ENCODE results near the gene LENEP. TPM values are rescaled to one million over a fixed set of nuclear protein-coding genes. Genes with fewer than 3 reads are reported as not detected.

Gene LENEP
- total RNA-seq, 2 donors from 2014 or later: not detected

DNA sequence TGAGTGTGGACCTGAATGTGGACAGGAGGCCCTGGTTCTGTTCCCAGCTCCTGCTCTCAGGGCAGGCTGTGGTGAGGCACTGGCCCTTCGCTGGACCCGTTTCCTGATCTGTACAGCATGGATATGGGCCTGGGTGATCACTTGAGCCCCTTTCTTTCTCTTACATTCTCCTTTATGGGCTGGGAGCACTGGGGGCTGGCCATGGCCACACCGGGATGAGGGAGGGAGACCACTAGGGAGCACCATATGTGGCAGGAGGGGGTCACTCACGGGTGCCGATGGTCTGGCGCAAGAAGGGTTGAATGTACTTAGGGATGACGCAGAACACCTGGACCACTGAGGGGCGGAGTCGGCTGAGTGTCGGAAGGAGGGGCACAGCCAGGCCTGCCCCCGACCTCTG, 37.5 kb downstream of the LENEP start:
- no peak for DNase-seq (ENCODE audit: low spot score)
- Histone ChIP-seq H3K9me3 (no peaks in the 10 kb centered on the region), H3K4me1 (replicated peaks) (no peaks in the 10 kb centered on the region), H3K27me3 (replicated peaks; ENCODE audit: insufficient read depth) (no peaks in the 10 kb centered on the region), H3K27ac (no peak overlapping the region), H3K4me3 (no peak overlapping the region), H3K36me3 (no peaks in the 10 kb centered on the region)
- WGBS: 80% methylated on average over 11 of the region's 11 CpGs
- no peak for TF ChIP-seq POLR2AphosphoS5 (IDR thresholded peaks at IDR 0.05)
- TF ChIP-seq POLR2A (IDR thresholded peaks at IDR 0.05): no peak
- TF ChIP-seq, protein P1, sequence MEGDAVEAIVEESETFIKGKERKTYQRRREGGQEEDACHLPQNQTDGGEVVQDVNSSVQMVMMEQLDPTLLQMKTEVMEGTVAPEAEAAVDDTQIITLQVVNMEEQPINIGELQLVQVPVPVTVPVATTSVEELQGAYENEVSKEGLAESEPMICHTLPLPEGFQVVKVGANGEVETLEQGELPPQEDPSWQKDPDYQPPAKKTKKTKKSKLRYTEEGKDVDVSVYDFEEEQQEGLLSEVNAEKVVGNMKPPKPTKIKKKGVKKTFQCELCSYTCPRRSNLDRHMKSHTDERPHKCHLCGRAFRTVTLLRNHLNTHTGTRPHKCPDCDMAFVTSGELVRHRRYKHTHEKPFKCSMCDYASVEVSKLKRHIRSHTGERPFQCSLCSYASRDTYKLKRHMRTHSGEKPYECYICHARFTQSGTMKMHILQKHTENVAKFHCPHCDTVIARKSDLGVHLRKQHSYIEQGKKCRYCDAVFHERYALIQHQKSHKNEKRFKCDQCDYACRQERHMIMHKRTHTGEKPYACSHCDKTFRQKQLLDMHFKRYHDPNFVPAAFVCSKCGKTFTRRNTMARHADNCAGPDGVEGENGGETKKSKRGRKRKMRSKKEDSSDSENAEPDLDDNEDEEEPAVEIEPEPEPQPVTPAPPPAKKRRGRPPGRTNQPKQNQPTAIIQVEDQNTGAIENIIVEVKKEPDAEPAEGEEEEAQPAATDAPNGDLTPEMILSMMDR (IDR thresholded peaks at IDR 0.05): no peak
- intact Hi-C loops (cut with DNase I): no loop called here

DNA sequence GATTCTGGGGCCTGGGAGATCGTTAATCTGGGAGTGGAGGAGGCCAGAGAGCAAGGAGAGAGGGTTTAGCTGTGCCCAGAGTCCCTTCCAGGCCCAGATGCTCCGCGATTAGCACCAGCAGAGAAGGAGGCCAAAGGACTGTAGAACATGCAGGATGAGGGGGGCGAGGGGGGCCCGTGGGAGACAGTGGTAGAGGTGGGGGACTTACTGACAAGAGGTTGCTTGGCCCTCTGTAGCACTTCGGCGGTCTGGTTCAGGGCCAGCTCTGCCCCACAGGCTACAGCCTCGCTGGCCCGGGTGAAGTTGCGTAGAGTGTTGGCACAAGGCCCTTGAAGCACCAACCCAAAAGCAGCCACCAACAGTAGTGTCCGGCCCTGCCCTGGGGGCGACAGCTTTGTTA, 39.5 kb downstream of the LENEP start:
- intact Hi-C loops (cut with DNase I): no loop called here
- 95% methylated on average over 12 of the region's 12 CpGs for WGBS

DNA sequence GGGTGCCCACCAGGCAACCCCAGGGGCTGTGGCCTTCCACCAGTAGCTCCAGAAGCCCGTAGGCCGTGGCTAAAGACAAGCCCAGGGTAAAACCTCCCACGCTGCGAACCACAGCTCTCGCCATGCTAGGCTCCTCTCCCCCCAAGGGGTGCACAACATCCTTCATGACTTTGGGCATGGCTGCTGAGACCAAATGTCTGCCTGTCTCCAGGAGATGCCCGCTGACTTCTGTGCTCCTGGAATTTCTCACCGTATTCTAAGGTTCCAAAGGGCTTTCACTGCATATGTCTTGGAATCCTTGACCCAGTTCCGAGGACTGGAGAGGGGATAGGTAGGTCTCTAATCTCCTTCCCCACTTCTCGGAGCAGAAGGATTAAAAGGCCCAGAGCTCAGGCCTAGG, 40.1 kb downstream of the LENEP start, which contains the start of the genes DCST1 and DCST2:
Gene DCST1 (plus strand): TSS at position 301 of the 400 bp plus-strand sequence. CDS start 213 bp downstream, outside the sequence.
Gene DCST2 (minus strand): TSS at position 258 of the 400 bp plus-strand sequence. CDS start 80 bp downstream, at position 178.
- intact Hi-C loops (cut with DNase I): no loop called here
- H3K4me1 ChIP-seq (replicated peaks): no peaks in the 10 kb centered on the region
- WGBS: 98% methylated on average over 9 of the region's 9 CpGs
- no peaks in the 10 kb centered on the region for H3K36me3 ChIP-seq
- no peaks in the 10 kb centered on the region for H3K9me3 ChIP-seq
- H3K4me3 ChIP-seq: no peak within 1 kb of the TSS
- H3K27me3 ChIP-seq (replicated peaks; ENCODE audit: insufficient read depth): no peaks in the 10 kb centered on the region
- TF ChIP-seq, protein P1 (IDR thresholded peaks at IDR 0.05): no peak
- TF ChIP-seq POLR2AphosphoS5 (IDR thresholded peaks at IDR 0.05) (no peak), POLR2A (IDR thresholded peaks at IDR 0.05) (no peak)
- H3K27ac ChIP-seq: no peak within 1 kb of the TSS
- no peak for DNase-seq (ENCODE audit: low spot score)

More for the DNA sequence above, 39.5 kb downstream of the LENEP start:
- H3K27ac ChIP-seq: no peak overlapping the region
- TF ChIP-seq, protein P1 (IDR thresholded peaks at IDR 0.05): no peak
- no peak for TF ChIP-seq POLR2A (IDR thresholded peaks at IDR 0.05)
- H3K4me1 ChIP-seq (replicated peaks): no peaks in the 10 kb centered on the region
- no peaks in the 10 kb centered on the region for H3K9me3 ChIP-seq
- no peak overlapping the region for H3K4me3 ChIP-seq
- DNase-seq (ENCODE audit: low spot score): no peak
- H3K27me3 ChIP-seq (replicated peaks; ENCODE audit: insufficient read depth): no peaks in the 10 kb centered on the region
- H3K36me3 ChIP-seq: no peaks in the 10 kb centered on the region

DNA sequence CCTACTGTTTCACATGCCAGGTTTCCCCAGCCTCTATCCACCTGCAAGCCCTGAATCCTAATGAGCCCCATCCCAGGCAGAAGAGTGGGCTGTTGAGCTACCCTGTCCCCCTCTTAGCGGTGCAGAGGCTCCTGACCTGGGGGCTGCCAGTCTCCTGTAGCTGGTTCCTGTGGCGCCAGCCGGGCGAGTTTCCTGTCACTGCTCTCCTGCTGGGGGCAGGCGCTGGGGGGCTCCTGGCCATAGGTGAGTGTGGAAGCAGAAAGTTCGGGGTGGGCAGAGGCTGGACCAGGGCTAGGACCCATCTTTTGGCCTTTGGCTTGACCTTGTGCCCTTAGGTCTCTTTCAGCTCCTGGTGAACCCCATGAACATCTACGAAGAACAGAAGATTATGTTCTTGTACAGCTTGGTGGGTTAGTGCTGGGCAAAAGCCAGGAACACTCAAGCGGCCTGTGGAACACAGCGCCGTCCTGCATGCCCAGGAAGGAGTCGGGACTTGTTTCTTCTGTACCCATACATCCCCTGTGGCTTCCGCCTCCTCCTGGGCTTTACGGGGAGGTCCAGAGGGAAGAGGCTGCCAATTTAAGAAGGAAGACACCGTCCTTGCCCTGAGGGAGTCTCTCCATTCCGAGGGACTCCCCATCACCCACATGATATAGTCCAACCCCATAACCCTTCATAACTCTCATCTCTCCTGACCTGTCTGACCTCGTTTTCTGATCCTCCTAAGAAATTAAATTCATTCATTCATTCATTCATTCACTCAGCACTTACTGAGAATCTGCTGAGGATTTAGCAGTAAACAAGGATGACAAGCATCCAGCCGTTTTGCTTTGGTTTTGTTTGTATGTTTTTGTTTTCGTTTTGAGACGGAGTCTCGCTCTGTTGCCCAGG, 41.2 kb downstream of the LENEP start:
- 60% methylated on average over 20 of the region's 20 CpGs for whole genome bisulfite sequencing
- DNase-seq (ENCODE audit: low spot score): no peak
- TF ChIP-seq, protein P1 (IDR thresholded peaks at IDR 0.05): peak in 2 of 4 experiments; percentile 3 to 28
- TF ChIP-seq POLR2AphosphoS5 (IDR thresholded peaks at IDR 0.05) (no peak), POLR2A (IDR thresholded peaks at IDR 0.05) (no peak)
- Histone ChIP-seq H3K9me3 (no peaks in the 10 kb centered on the region), H3K4me1 (replicated peaks) (peaks cover 5% of the 10 kb centered on the region), H3K4me3 (no peak overlapping the region), H3K27ac (no peak overlapping the region), H3K36me3 (no peaks in the 10 kb centered on the region), H3K27me3 (replicated peaks; ENCODE audit: insufficient read depth) (no peaks in the 10 kb centered on the region)
- intact Hi-C loops (cut with DNase I): no loop called here
